Measurements from ENCODE around the gene MILR1. TPM values are rescaled to one million over a fixed set of nuclear protein-coding genes. Genes with fewer than 3 reads are reported as not detected.
"Not testable (repeated sequence)": the region's sequence is repeated elsewhere in the genome, so short reads cannot be mapped to it uniquely, and the experiment has no call there.

Gene MILR1
- total RNA-seq, 4 donors from 2014 or later = 2.3 to 14.6 (median 6.8) TPM; not detected in 1

DNA sequence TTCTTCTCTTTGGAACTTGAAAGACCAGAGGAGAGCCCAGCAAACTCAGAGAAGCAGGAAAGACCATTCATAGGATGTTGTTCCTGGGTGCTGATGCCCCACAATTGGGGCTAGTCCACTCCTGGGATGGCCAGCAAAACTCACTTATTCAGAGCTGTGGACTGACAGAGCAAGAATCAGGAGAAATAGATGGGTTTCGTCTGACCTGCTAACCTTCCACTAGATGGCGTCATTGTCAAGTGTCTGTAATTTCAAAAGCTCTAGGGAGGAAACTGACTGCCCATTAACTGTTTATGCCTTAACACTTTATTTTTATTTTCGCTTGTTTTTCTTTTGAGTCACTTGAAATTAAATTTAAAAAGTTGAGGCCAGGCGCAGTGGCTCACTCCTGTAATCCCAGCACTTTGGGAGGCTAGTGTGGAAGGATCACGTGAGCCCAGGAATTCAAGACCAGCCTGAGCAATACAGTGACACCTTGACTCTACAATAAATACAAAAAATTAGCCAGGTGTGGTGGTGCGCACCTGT, 28.7 kb upstream of the MILR1 start:
- Histone ChIP-seq H3K9me3 (no peaks in the 10 kb centered on the region), H3K36me3 (no peaks in the 10 kb centered on the region), H3K4me3 (replicated peaks in 1 of 3) (no peak overlapping the region), H3K27ac (no peak overlapping the region), H3K4me1 (no peaks in the 10 kb centered on the region), H3K27me3 (no peaks in the 10 kb centered on the region)
- intact Hi-C loops (cut with DNase I) = loop anchor here (5.0 to 10.0 kb wide), 2 partner anchors 72 to 225 kb away; no protein-coding TSS in a partner anchor
- TF ChIP-seq POLR2A (IDR thresholded peaks at IDR 0.05) = no peak
- peak; percentile 49 to 84 (median 76) for TF ChIP-seq CTCF (IDR thresholded peaks at IDR 0.05)
- WGBS, 2 donors = 33% methylated on average over 6 of the region's 6 CpGs
- no peak for DNase-seq

DNA sequence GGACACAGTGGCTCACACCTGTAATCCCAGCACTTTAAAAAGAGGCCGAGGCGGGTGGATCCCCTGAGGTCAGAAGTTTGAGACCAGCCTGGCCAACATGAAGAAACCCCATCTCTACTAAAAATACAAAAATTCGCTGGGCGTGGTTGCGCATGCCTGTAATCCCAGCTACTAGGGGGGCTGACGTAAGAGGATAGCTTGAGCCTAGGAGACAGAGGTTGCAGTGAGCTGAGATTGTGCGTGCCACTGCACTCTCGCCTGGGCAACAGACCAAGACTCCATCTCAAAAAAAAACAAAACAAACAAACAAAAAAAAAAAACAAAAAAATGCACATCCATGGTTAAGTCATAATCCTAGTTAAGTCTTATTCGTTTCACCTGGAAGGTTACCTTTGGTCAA, 26.8 kb upstream of the MILR1 start:
- intact Hi-C loops (cut with DNase I) = loop anchor here (5.0 to 10.0 kb wide), 2 partner anchors 70 to 223 kb away; no protein-coding TSS in a partner anchor
- not testable (repeated sequence) for H3K27me3 ChIP-seq; H3K36me3 ChIP-seq; H3K4me3 ChIP-seq (replicated peaks in 1 of 3); DNase-seq; H3K4me1 ChIP-seq; H3K27ac ChIP-seq; H3K9me3 ChIP-seq
- WGBS, 2 donors = 87 to 90% methylated on average over 9 of the region's 9 CpGs

DNA sequence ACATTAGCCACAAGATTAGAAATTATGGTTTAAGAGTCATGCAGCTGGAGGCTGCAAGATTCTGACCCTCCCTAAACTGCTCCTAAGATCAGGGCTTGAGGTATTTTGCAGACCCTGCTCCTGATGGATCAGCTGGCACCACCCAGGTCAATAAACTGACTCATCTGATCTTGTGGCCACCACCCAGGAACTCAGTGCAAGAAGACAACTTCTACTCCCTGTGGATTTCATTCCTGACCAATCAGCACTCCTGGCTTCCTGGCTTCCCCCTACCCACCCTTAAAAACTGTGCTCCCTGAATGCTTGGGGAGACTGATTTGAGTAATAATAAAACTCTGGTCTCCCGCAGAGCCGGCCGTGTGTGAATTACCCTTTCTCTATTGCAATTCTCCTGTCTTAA, 25.0 kb upstream of the MILR1 start:
- 79 to 89% methylated on average over 3 of the region's 3 CpGs for WGBS, 2 donors
- Histone ChIP-seq H3K4me1 (no peaks in the 10 kb centered on the region), H3K4me3 (replicated peaks in 1 of 3) (no peak overlapping the region), H3K9me3 (no peaks in the 10 kb centered on the region), H3K27ac (no peak overlapping the region), H3K36me3 (no peaks in the 10 kb centered on the region), H3K27me3 (no peaks in the 10 kb centered on the region)
- TF ChIP-seq POLR2A (IDR thresholded peaks at IDR 0.05) (no peak), CTCF (IDR thresholded peaks at IDR 0.05) (no peak)
- DNase-seq = no peak
- intact Hi-C loops (cut with DNase I) = loop anchor here (5.0 to 10.0 kb wide), 2 partner anchors 68 to 221 kb away; no protein-coding TSS in a partner anchor

DNA sequence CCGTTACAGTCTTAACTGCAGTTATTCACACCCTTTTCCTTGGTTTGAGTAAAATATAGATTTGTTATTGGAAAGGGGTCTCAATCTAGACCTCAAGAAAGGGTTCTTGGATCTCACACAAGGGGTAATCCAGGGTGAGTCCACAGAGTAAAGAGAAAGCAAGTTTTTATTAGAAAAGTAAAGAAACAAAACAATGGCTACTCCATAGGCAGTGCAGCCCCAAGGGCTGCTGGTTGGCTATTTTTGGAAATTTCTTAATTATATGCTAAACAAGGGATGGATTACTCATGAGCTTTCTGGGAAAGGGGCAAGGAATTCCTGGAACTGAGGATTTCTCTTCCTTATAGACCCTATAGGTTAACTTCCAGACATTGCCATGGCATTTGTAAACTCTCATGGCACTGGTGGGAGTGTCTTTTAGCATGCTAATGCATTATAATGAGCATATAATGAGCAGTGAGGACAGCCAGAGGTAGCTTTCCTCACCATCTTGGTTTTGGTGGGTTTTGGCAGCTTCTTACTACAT, 24.5 kb upstream of the MILR1 start:
- 59 to 83% methylated on average over 1 of the region's 1 CpG for WGBS, 2 donors
- Histone ChIP-seq H3K36me3 (no peaks in the 10 kb centered on the region), H3K9me3 (no peaks in the 10 kb centered on the region), H3K4me3 (replicated peaks in 1 of 3) (no peak overlapping the region), H3K27ac (no peak overlapping the region), H3K4me1 (no peaks in the 10 kb centered on the region), H3K27me3 (no peaks in the 10 kb centered on the region)
- TF ChIP-seq POLR2A (IDR thresholded peaks at IDR 0.05) (no peak), CTCF (IDR thresholded peaks at IDR 0.05) (no peak)
- intact Hi-C loops (cut with DNase I) = loop anchor here (5.0 to 10.0 kb wide), 2 partner anchors 68 to 220 kb away; no protein-coding TSS in a partner anchor
- DNase-seq = no peak

GRCh38 chr17:64425191-64425590, 23.7 kb upstream of the MILR1 start:
- TF ChIP-seq POLR2A (IDR thresholded peaks at IDR 0.05) = no peak
- no peak for TF ChIP-seq CTCF (IDR thresholded peaks at IDR 0.05)
- no peaks in the 10 kb centered on the region for H3K9me3 ChIP-seq
- no peaks in the 10 kb centered on the region for H3K4me1 ChIP-seq
- H3K4me3 ChIP-seq (replicated peaks in 1 of 3) = no peak overlapping the region
- no peaks in the 10 kb centered on the region for H3K36me3 ChIP-seq
- intact Hi-C loops (cut with DNase I) = loop anchor here (10.0 kb wide), 1 partner anchor 220 kb away; no protein-coding TSS in a partner anchor
- WGBS, 2 donors = 85 to 90% methylated on average over 3 of the region's 3 CpGs
- no peaks in the 10 kb centered on the region for H3K27me3 ChIP-seq
- no peak for DNase-seq
- no peak overlapping the region for H3K27ac ChIP-seq

Data from thyroid gland (tissue), 4 donors.